Measurements from ENCODE around the gene KCTD1.

KCTD1 gene

GRCh38 chr18:26536032-26536431 lies 12.3 kb downstream of the KCTD1 start:
- Histone ChIP-seq H3K36me3 (ENCODE audit: insufficient read depth, low read length) (no peaks in the 10 kb centered on the region), H3K4me1 (ENCODE audit: control insufficient read depth, insufficient read depth, low read length, unreplicated experiment) (peaks cover 6% of the 10 kb centered on the region), H3K27me3 (ENCODE audit: insufficient read depth, low read length) (no peaks in the 10 kb centered on the region), H3K4me3 (ENCODE audit: low read depth, low read length) (no peak overlapping the region), H2AFZ (ENCODE audit: low read length, unreplicated experiment) (no peak overlapping the region), H3K27ac (ENCODE audit: low read depth, low read length) (no peak overlapping the region), H3K79me2 (ENCODE audit: control insufficient read depth, insufficient read depth, low read length, unreplicated experiment) (peaks cover 5% of the 10 kb centered on the region)

GRCh38 chr18:26535630-26536029 lies 12.7 kb downstream of the KCTD1 start:
- peaks cover 6% of the 10 kb centered on the region for H3K4me1 ChIP-seq (ENCODE audit: control insufficient read depth, insufficient read depth, low read length, unreplicated experiment)
- H3K36me3 ChIP-seq (ENCODE audit: insufficient read depth, low read length), result no peaks in the 10 kb centered on the region
- H3K27me3 ChIP-seq (ENCODE audit: insufficient read depth, low read length), result no peaks in the 10 kb centered on the region
- H3K79me2 ChIP-seq (ENCODE audit: control insufficient read depth, insufficient read depth, low read length, unreplicated experiment), result peaks cover 5% of the 10 kb centered on the region
- no peak overlapping the region for H3K4me3 ChIP-seq (ENCODE audit: low read depth, low read length)
- no peak overlapping the region for H2AFZ ChIP-seq (ENCODE audit: low read length, unreplicated experiment)
- H3K27ac ChIP-seq (ENCODE audit: low read depth, low read length), result no peak overlapping the region

GRCh38 chr18:26532367-26533340 lies 15.7 kb downstream of the KCTD1 start:
- no peak overlapping the region for H3K27ac ChIP-seq (ENCODE audit: low read depth, low read length)
- no peaks in the 10 kb centered on the region for H3K27me3 ChIP-seq (ENCODE audit: insufficient read depth, low read length)
- peaks cover 6% of the 10 kb centered on the region for H3K4me1 ChIP-seq (ENCODE audit: control insufficient read depth, insufficient read depth, low read length, unreplicated experiment)
- no peak overlapping the region for H3K4me3 ChIP-seq (ENCODE audit: low read depth, low read length)
- H3K36me3 ChIP-seq (ENCODE audit: insufficient read depth, low read length), result no peaks in the 10 kb centered on the region
- peaks cover 5% of the 10 kb centered on the region for H3K79me2 ChIP-seq (ENCODE audit: control insufficient read depth, insufficient read depth, low read length, unreplicated experiment)
- H2AFZ ChIP-seq (ENCODE audit: low read length, unreplicated experiment), result no peak overlapping the region

GRCh38 chr18:26531605-26532298 lies 16.6 kb downstream of the KCTD1 start:
- H3K4me3 ChIP-seq (ENCODE audit: low read depth, low read length), result no peak overlapping the region
- H3K4me1 ChIP-seq (ENCODE audit: control insufficient read depth, insufficient read depth, low read length, unreplicated experiment), result peaks cover 5% of the 10 kb centered on the region
- H3K36me3 ChIP-seq (ENCODE audit: insufficient read depth, low read length), result no peaks in the 10 kb centered on the region
- no peaks in the 10 kb centered on the region for H3K27me3 ChIP-seq (ENCODE audit: insufficient read depth, low read length)
- peaks cover 3% of the 10 kb centered on the region for H3K79me2 ChIP-seq (ENCODE audit: control insufficient read depth, insufficient read depth, low read length, unreplicated experiment)
- H3K27ac ChIP-seq (ENCODE audit: low read depth, low read length), result no peak overlapping the region
- no peak overlapping the region for H2AFZ ChIP-seq (ENCODE audit: low read length, unreplicated experiment)

DNA sequence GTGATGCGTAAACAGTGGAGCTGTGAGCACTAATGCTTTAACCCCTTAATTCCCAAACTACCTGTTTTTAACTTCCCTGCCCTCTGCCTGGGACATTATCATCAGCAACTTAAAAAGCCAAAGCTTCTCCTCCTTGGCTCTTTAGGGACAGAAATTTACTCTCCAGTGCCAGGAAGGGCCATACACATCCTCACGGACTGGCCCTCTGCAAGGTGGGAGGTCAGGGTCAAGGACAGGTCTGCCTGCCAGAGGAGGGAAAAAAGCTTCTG lies 21.5 kb downstream of the KCTD1 start:
- no peak overlapping the region for H2AFZ ChIP-seq (ENCODE audit: low read length, unreplicated experiment)
- no peaks in the 10 kb centered on the region for H3K79me2 ChIP-seq (ENCODE audit: control insufficient read depth, insufficient read depth, low read length, unreplicated experiment)
- H3K27ac ChIP-seq (ENCODE audit: low read depth, low read length), result no peak overlapping the region
- no peak overlapping the region for H3K4me3 ChIP-seq (ENCODE audit: low read depth, low read length)
- H3K36me3 ChIP-seq (ENCODE audit: insufficient read depth, low read length), result no peaks in the 10 kb centered on the region
- no peaks in the 10 kb centered on the region for H3K4me1 ChIP-seq (ENCODE audit: control insufficient read depth, insufficient read depth, low read length, unreplicated experiment)
- no peaks in the 10 kb centered on the region for H3K27me3 ChIP-seq (ENCODE audit: insufficient read depth, low read length)

DNA sequence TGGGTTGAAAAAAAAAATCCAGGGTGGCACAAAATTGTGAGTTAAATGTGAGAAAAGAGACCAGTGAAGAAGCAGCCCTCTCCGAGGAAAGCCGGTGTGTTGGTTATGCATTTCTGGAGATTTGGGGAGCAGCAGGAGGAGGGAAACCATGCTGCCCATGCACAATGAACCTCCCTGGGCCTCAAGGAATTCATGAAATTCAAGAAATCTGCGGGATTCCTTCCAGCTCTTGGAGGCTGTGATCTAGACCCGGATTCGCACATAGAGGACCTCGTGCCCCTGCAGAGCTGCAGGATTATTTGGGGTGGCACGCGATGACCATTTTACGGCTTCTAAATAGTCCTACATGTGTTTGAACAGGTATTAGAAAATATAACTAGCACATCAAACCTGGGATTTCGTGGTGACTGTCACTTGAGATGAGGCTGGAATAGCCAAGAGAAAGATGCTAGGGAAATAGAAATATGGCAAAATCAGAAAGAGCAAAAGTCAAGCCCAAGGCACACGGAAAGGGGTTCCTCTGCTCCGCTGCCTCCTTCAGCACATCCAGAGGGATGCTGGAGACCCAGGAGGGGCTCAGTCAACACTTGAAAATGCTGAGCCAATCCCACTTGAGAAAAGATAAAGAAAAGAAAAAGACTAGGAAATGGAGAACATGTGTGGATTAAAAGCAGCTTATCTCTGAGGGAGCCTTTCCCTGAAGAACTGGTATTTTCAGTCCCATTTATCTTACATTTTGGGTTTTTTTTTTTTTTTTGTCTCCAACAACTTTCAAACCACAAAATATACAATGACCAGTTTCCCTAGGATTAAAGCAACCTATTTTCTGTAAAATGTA lies 22.0 kb downstream of the KCTD1 start:
- H3K27ac ChIP-seq (ENCODE audit: low read depth, low read length), result no peak overlapping the region
- H2AFZ ChIP-seq (ENCODE audit: low read length, unreplicated experiment), result no peak overlapping the region

DNA sequence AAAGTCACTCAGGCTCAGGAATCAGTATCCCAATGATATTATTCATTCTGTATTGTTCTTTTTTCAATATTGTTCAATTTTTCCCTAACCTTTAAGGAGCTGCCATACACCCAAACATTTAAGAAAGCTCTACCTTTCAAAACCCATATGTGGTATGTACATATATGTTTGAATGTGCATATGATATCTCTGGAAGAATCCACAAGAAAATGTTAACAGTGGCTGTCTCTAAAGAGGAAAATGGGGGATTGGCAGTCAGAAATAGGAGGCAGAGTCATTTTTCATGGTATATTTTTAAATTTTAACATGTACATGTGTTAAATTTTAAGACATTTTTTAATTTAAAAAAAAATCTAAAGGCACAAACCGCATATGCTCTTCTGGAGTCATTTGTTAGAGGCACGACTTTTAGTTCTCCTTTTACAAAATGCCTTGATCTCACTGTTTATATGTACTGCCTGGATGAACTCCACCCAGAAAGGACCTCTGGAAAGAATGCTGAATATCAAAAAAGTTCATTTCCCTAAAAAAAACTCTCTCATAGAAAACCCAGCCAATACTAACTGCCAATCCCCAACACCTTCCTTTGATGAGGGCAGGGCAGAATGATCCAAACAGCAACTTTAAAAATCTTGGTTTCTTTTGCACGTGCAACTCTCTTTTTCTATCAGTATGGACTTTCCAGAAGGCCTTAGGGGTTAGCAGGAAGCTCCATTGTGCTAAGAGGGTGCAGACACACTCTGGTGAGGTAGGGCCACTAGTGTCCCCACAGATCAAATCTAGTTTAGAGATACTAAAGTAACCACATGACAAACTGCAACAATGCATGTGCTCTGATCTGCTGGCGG lies 23.6 kb downstream of the KCTD1 start:
- no peak overlapping the region for H3K27ac ChIP-seq (ENCODE audit: low read depth, low read length)
- H3K4me3 ChIP-seq (ENCODE audit: low read depth, low read length), result no peak overlapping the region
- no peaks in the 10 kb centered on the region for H3K27me3 ChIP-seq (ENCODE audit: insufficient read depth, low read length)
- no peaks in the 10 kb centered on the region for H3K79me2 ChIP-seq (ENCODE audit: control insufficient read depth, insufficient read depth, low read length, unreplicated experiment)
- no peak overlapping the region for H2AFZ ChIP-seq (ENCODE audit: low read length, unreplicated experiment)
- H3K4me1 ChIP-seq (ENCODE audit: control insufficient read depth, insufficient read depth, low read length, unreplicated experiment), result no peaks in the 10 kb centered on the region
- H3K36me3 ChIP-seq (ENCODE audit: insufficient read depth, low read length), result no peaks in the 10 kb centered on the region

More for the DNA sequence above, 22.0 kb downstream of the KCTD1 start:
- Histone ChIP-seq H3K4me3 (ENCODE audit: low read depth, low read length) (no peak overlapping the region), H3K4me1 (ENCODE audit: control insufficient read depth, insufficient read depth, low read length, unreplicated experiment) (no peaks in the 10 kb centered on the region), H3K36me3 (ENCODE audit: insufficient read depth, low read length) (no peaks in the 10 kb centered on the region), H3K27me3 (ENCODE audit: insufficient read depth, low read length) (no peaks in the 10 kb centered on the region), H3K79me2 (ENCODE audit: control insufficient read depth, insufficient read depth, low read length, unreplicated experiment) (no peaks in the 10 kb centered on the region)

GRCh38 chr18:26524002-26524401 lies 24.4 kb downstream of the KCTD1 start:
- Histone ChIP-seq H3K27ac (ENCODE audit: low read depth, low read length) (no peak overlapping the region), H3K4me3 (ENCODE audit: low read depth, low read length) (no peak overlapping the region), H3K79me2 (ENCODE audit: control insufficient read depth, insufficient read depth, low read length, unreplicated experiment) (no peaks in the 10 kb centered on the region), H3K36me3 (ENCODE audit: insufficient read depth, low read length) (no peaks in the 10 kb centered on the region), H3K27me3 (ENCODE audit: insufficient read depth, low read length) (no peaks in the 10 kb centered on the region), H3K4me1 (ENCODE audit: control insufficient read depth, insufficient read depth, low read length, unreplicated experiment) (no peaks in the 10 kb centered on the region), H2AFZ (ENCODE audit: low read length, unreplicated experiment) (no peak overlapping the region)

GRCh38 chr18:26521617-26522016 lies 26.7 kb downstream of the KCTD1 start:
- H3K27ac ChIP-seq (ENCODE audit: low read depth, low read length), result no peak overlapping the region
- no peaks in the 10 kb centered on the region for H3K36me3 ChIP-seq (ENCODE audit: insufficient read depth, low read length)
- no peaks in the 10 kb centered on the region for H3K79me2 ChIP-seq (ENCODE audit: control insufficient read depth, insufficient read depth, low read length, unreplicated experiment)
- H2AFZ ChIP-seq (ENCODE audit: low read length, unreplicated experiment), result no peak overlapping the region
- no peaks in the 10 kb centered on the region for H3K27me3 ChIP-seq (ENCODE audit: insufficient read depth, low read length)
- H3K4me1 ChIP-seq (ENCODE audit: control insufficient read depth, insufficient read depth, low read length, unreplicated experiment), result no peaks in the 10 kb centered on the region
- no peak overlapping the region for H3K4me3 ChIP-seq (ENCODE audit: low read depth, low read length)

DNA sequence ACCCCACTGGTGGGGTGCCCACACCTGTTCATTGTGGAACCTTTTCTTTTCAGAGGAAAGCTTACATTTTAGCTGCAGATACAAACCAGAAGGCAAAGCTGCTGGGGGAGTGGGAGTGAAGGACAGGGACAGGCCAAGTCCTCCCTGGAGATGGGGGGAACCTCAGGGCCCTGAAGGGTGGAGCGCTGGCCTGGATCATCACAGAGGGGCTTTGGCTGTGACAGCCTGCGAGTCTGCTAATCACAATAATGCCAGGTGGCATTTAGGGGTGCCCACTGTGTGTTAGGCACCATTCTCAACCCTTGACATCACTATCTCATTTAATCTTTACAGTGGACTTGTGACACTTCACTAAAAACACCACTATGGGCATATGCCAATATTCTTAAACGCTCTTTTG lies 27.4 kb downstream of the KCTD1 start:
- Histone ChIP-seq H3K79me2 (ENCODE audit: control insufficient read depth, insufficient read depth, low read length, unreplicated experiment) (no peaks in the 10 kb centered on the region), H3K27me3 (ENCODE audit: insufficient read depth, low read length) (no peaks in the 10 kb centered on the region), H3K36me3 (ENCODE audit: insufficient read depth, low read length) (no peaks in the 10 kb centered on the region), H3K4me3 (ENCODE audit: low read depth, low read length) (no peak overlapping the region), H2AFZ (ENCODE audit: low read length, unreplicated experiment) (no peak overlapping the region), H3K4me1 (ENCODE audit: control insufficient read depth, insufficient read depth, low read length, unreplicated experiment) (no peaks in the 10 kb centered on the region), H3K27ac (ENCODE audit: low read depth, low read length) (no peak overlapping the region)

Data from ACC112 (cell line).